Coronary artery (tissue), 2 donors: ENCODE data around the gene KCNB1.

Source experiments
- DNase-seq: peaks from one replicate; pipeline ENCODE4 v3.0.0-alpha.2; 2017; ENCODE audit warnings: low spot score
- H3K27ac ChIP-seq, 2 donors: fragments of 200-600 bp; sonication (generic); one replicate each; pipeline ENCODE4 v1.5.1; 2016 to 2019
- H3K4me3 ChIP-seq: fragments of 200-600 bp; sonication (generic); 2 replicates; pipeline ENCODE4 v1.5.1; 2016; ENCODE audit warnings: mild to moderate bottlenecking, moderate library complexity
- CTCF ChIP-seq: fragments of 200-600 bp; sonication (generic); IDR thresholded peaks from one replicate; pipeline ENCODE4 v1.5.1; 2019; ENCODE audit warnings: antibody characterized with exemption

Gene KCNB1

GRCh38 chr20:49480236-49480635 is 2.2 kb downstream of the KCNB1 start:
- Histone ChIP-seq H3K27ac (no peak overlapping the region), H3K4me3 (no peak overlapping the region)
- DNase-seq, result no peak
- TF ChIP-seq CTCF, result no peak

GRCh38 chr20:49479785-49480184 is 2.7 kb downstream of the KCNB1 start:
- TF ChIP-seq CTCF, result no peak
- DNase-seq, result no peak
- no peak overlapping the region for H3K27ac ChIP-seq
- no peak overlapping the region for H3K4me3 ChIP-seq

GRCh38 chr20:49478754-49479689 is 3.4 kb downstream of the KCNB1 start:
- TF ChIP-seq CTCF, result no peak
- Histone ChIP-seq H3K4me3 (no peak overlapping the region), H3K27ac (no peak overlapping the region)
- DNase-seq, result no peak

GRCh38 chr20:49478266-49478665 is 4.2 kb downstream of the KCNB1 start:
- H3K27ac ChIP-seq, result no peak overlapping the region
- no peak for TF ChIP-seq CTCF
- H3K4me3 ChIP-seq, result no peak overlapping the region
- no peak for DNase-seq

GRCh38 chr20:49477200-49477599 is 5.3 kb downstream of the KCNB1 start:
- no peak for TF ChIP-seq CTCF
- DNase-seq, result no peak
- Histone ChIP-seq H3K4me3 (no peak overlapping the region), H3K27ac (no peak overlapping the region)

- Histone ChIP-seq H3K4me3 (no peak overlapping the region), H3K27ac (no peak overlapping the region)
- no peak for TF ChIP-seq CTCF
- no peak for DNase-seq
Observed at GRCh38 chr20:49476016-49476355, 6.5 kb downstream of the KCNB1 start.
